Hepatocyte (in vitro differentiated cells): Measurements from ENCODE around the gene OTULIN. TPM values are rescaled to one million over a fixed set of nuclear protein-coding genes. Genes with fewer than 3 reads are reported as not detected.

ENCODE experiments used
- DNase-seq: peaks from one replicate; pipeline ENCODE4 v3.0.0-alpha.2; 2016; ENCODE audit warnings: low spot score
- H2AFZ ChIP-seq: fragments of 200-600 bp; sonication (generic); 2 replicates; pipeline ENCODE4 v1.6.0; 2016; ENCODE audit warnings: antibody characterized with exemption, mild to moderate bottlenecking
- H3K27ac ChIP-seq: fragments of 200-600 bp; sonication (generic); 2 replicates; pipeline ENCODE4 v1.5.1; 2016; ENCODE audit warnings: mild to moderate bottlenecking
- H3K27me3 ChIP-seq: fragments of 200-600 bp; sonication (generic); 2 replicates; pipeline ENCODE4 v1.6.1; 2016
- H3K36me3 ChIP-seq: fragments of 200-600 bp; sonication (generic); replicated peaks from 2 replicates; pipeline ENCODE4 v1.5.1; 2016; ENCODE audit warnings: low read depth; ENCODE audit not compliant: insufficient read depth
- H3K4me1 ChIP-seq: fragments of 200-600 bp; sonication (generic); 2 replicates; pipeline ENCODE4 v1.5.1; 2016; ENCODE audit warnings: mild to moderate bottlenecking, moderate library complexity; ENCODE audit not compliant: insufficient read depth
- H3K4me2 ChIP-seq: fragments of 200-600 bp; sonication (generic); 2 replicates; pipeline ENCODE4 v1.6.0; 2016
- H3K4me3 ChIP-seq: fragments of 200-600 bp; sonication (generic); 2 replicates; pipeline ENCODE4 v1.5.1; 2016; ENCODE audit warnings: mild to moderate bottlenecking
- H3K79me2 ChIP-seq: fragments of 200-600 bp; sonication (generic); 2 replicates; pipeline ENCODE4 v1.6.0; 2017; ENCODE audit warnings: mild to moderate bottlenecking
- H3K9me2 ChIP-seq: fragments of 200-600 bp; sonication (generic); replicated peaks from 2 replicates; pipeline ENCODE4 v1.6.0; 2017; ENCODE audit warnings: mild to moderate bottlenecking; ENCODE audit not compliant: insufficient read depth
- H3K9me3 ChIP-seq: fragments of 200-600 bp; sonication (generic); 2 replicates; pipeline ENCODE4 v1.5.1; 2016; ENCODE audit warnings: low read depth, mild to moderate bottlenecking
- H4K20me1 ChIP-seq: fragments of 200-600 bp; sonication (generic); 2 replicates; pipeline ENCODE4 v1.6.0; 2016; ENCODE audit warnings: mild to moderate bottlenecking; ENCODE audit not compliant: insufficient read depth, poor library complexity, severe bottlenecking
- CTCF ChIP-seq: fragments of 200-600 bp; sonication (generic); IDR thresholded peaks from 2 replicates; pipeline ENCODE4 v1.5.1; 2016; ENCODE audit warnings: antibody characterized with exemption, mild to moderate bottlenecking; ENCODE audit not compliant: poor library complexity
- EZH2 ChIP-seq: fragments of 200-600 bp; sonication (generic); IDR thresholded peaks from 2 replicates; pipeline ENCODE4 v1.6.1; 2016; ENCODE audit warnings: antibody characterized with exemption, mild to moderate bottlenecking, borderline replicate concordance
- EZH2phosphoT487 ChIP-seq: fragments of 200-600 bp; sonication (generic); IDR thresholded peaks from one replicate; pipeline ENCODE4 v1.6.1; 2018; ENCODE audit warnings: antibody characterized with exemption, mild to moderate bottlenecking, low read depth, moderate library complexity; ENCODE audit not compliant: unreplicated experiment, severe bottlenecking
- WGBS: methylation state at CpG from one replicate; pipeline ENCODE4 v1.1.6; 2016; ENCODE audit warnings: low lambda C conversion rate; ENCODE audit errors: missing lambda C conversion rate; 5-methylcytosine and 5-hydroxymethylcytosine counted together
- polyA plus RNA-seq: library from polyadenylated mRNA; unstranded; fragments of >200 nt; fragmentation: Nextera tagmentation; extraction: Ambion mirVana; gene quantifications from 2 replicates; pipeline ENCODE4 v1.2.1, GENCODE V29; 2016
- total RNA-seq: library from RNA; depleted of rRNA; stranded (reverse); fragments of >200 nt; gene quantifications from 2 replicates; pipeline ENCODE4 v1.2.3, GENCODE V29; 2014

OTULIN gene
- total and polyA plus RNA-seq, 2 experiments from 2014 or later: 21.0 to 45.2 TPM

DNA sequence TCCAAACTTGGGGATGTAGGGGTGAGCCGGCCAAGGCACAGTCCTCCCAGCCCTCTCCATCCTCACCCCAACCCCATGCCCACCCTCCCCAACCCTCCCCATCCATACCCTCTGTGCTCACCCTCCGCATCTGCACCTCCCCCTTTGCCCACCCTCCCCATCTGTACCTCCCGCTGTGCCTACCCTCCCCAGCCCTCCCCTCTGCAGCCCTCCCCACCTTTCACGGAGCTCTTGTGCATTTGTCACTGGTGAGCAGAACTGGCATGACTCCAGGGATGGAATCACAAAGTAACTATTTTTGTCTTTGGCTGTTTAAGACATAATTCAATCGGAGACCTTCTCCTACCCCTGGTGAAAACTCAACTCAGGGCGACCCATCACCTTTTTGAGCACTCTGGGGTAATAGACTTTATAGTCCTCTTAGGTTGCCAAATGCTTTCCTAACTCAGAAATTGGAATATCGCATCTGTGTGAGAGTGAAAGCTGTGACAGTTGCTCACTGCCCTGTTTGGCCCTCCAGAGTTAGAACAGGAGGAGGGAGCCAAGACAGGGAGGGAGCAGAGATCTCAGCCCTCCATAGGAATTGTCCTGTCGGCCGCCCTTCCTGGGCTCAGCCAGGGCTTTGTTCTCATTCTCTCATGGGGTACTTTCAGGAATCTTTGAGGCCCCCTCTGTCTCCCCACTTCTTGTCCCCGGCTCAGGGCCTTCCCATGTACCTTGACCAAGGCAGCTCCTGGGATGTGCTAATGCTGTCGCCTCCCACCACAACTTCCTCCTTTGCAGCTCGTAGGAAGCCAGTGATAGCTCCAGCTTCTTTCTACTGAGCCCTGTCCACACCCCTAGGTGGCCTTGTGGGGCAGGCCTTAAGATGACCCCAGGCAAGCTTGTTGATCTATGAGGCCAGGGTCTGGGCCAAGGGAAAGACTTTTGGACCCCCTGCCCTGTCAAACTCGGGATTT, 36.2 kb downstream of the OTULIN start:
- H3K27me3 ChIP-seq: no peaks in the 10 kb centered on the region
- H3K4me2 ChIP-seq: no peak overlapping the region
- no peak overlapping the region for H3K27ac ChIP-seq
- no peaks in the 10 kb centered on the region for H3K36me3 ChIP-seq
- H2AFZ ChIP-seq: no peak overlapping the region
- no peak overlapping the region for H3K4me3 ChIP-seq
- H3K9me2 ChIP-seq: no peaks in the 10 kb centered on the region
- H3K79me2 ChIP-seq: no peaks in the 10 kb centered on the region
- no peak for TF ChIP-seq EZH2phosphoT487
- no peak for TF ChIP-seq EZH2
- TF ChIP-seq CTCF: no peak
- no peaks in the 10 kb centered on the region for H4K20me1 ChIP-seq
- no peak for DNase-seq
- WGBS: 85% methylated on average over 12 of the region's 13 CpGs
- no peaks in the 10 kb centered on the region for H3K4me1 ChIP-seq
- H3K9me3 ChIP-seq: no peaks in the 10 kb centered on the region

DNA sequence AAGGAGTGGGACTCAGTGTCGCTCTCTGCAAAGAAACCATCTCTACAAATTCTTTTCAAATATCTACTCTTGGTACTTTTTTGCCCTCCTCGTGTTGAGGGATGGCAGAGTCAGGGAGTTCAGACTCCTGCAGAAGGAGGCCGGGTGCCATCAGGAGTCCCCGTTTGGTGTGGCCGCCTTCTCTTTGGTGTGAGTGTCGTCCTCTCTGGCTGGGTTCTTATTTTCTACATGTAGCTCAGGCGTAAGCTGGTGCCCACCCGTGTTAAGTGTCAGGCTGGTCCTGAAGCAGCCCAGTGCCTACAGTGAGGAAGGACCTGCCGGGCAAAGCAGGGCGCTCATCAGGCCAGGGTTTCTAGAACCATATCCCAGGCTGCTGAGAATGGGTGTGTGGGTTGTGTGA, 37.0 kb downstream of the OTULIN start:
- Histone ChIP-seq H3K9me3 (no peaks in the 10 kb centered on the region), H2AFZ (no peak overlapping the region), H4K20me1 (no peaks in the 10 kb centered on the region), H3K4me3 (no peak overlapping the region), H3K79me2 (no peaks in the 10 kb centered on the region), H3K27ac (no peak overlapping the region), H3K4me2 (no peak overlapping the region), H3K27me3 (no peaks in the 10 kb centered on the region), H3K9me2 (no peaks in the 10 kb centered on the region), H3K36me3 (no peaks in the 10 kb centered on the region), H3K4me1 (no peaks in the 10 kb centered on the region)
- WGBS: 97% methylated on average over 10 of the region's 10 CpGs
- TF ChIP-seq EZH2phosphoT487 (no peak), CTCF (no peak), EZH2 (no peak)
- DNase-seq: no peak

GRCh38 chr5:14702238-14702839, 37.8 kb downstream of the OTULIN start:
- DNase-seq: no peak
- no peaks in the 10 kb centered on the region for H3K36me3 ChIP-seq
- no peak overlapping the region for H3K27ac ChIP-seq

More at GRCh38 chr5:14702238-14702839, 37.8 kb downstream of the OTULIN start:
- Histone ChIP-seq H3K27me3 (no peaks in the 10 kb centered on the region), H2AFZ (no peak overlapping the region), H4K20me1 (no peaks in the 10 kb centered on the region), H3K4me3 (no peak overlapping the region), H3K9me3 (no peaks in the 10 kb centered on the region), H3K4me1 (no peaks in the 10 kb centered on the region), H3K79me2 (no peaks in the 10 kb centered on the region), H3K4me2 (no peak overlapping the region), H3K9me2 (no peaks in the 10 kb centered on the region)
- over 99% methylated on average over 11 of the region's 11 CpGs for WGBS
- TF ChIP-seq EZH2 (no peak), EZH2phosphoT487 (no peak), CTCF (no peak)
